H9 (cell line): ENCODE data around the gene PARD3. TPM values are rescaled to one million over a fixed set of nuclear protein-coding genes. Genes with fewer than 3 reads are reported as not detected.

Experiments used
- DNase-seq: peaks from one replicate; pipeline ENCODE4 v3.0.0-alpha.2; 2017
- H2AFZ ChIP-seq: one replicate; pipeline ENCODE4 v1.6.1; 2013; ENCODE audit warnings: mild to moderate bottlenecking, low read length, control low read depth, moderate library complexity
- H2AK5ac ChIP-seq: 2 replicates; pipeline ENCODE4 v1.6.1; 2013; ENCODE audit warnings: low read length, control low read depth, mixed read lengths; ENCODE audit not compliant: insufficient read length
- H2BK120ac ChIP-seq: one replicate; pipeline ENCODE4 v1.6.1; 2013; ENCODE audit warnings: low read depth, mild to moderate bottlenecking, low read length, control low read depth, inconsistent platforms; ENCODE audit not compliant: poor library complexity, severe bottlenecking
- H2BK12ac ChIP-seq: 2 replicates; pipeline ENCODE4 v1.6.1; 2013; ENCODE audit warnings: low read length, control low read depth, mixed read lengths, low read depth; ENCODE audit not compliant: insufficient read length
- H2BK15ac ChIP-seq: 2 replicates; pipeline ENCODE4 v1.6.1; 2013; ENCODE audit warnings: low read depth, low read length, control low read depth
- H2BK20ac ChIP-seq: one replicate; pipeline ENCODE4 v1.6.1; 2013; ENCODE audit warnings: low read depth, mild to moderate bottlenecking, low read length, control low read depth, inconsistent platforms; ENCODE audit not compliant: poor library complexity, severe bottlenecking
- H2BK5ac ChIP-seq: 2 replicates; pipeline ENCODE4 v1.6.1; 2013; ENCODE audit warnings: low read length, control low read depth, mixed read lengths; ENCODE audit not compliant: insufficient read length
- H3K14ac ChIP-seq: 2 replicates; pipeline ENCODE4 v1.6.1; 2013; ENCODE audit warnings: low read length, control low read depth; ENCODE audit not compliant: insufficient read depth
- H3K18ac ChIP-seq: 2 replicates; pipeline ENCODE4 v1.6.1; 2013; ENCODE audit warnings: low read depth, mild to moderate bottlenecking, mixed read lengths, low read length, control low read depth; ENCODE audit not compliant: insufficient read length
- H3K23ac ChIP-seq: 2 replicates; pipeline ENCODE4 v1.6.1; 2013; ENCODE audit warnings: low read length, control low read depth, mixed read lengths, low read depth; ENCODE audit not compliant: insufficient read length
- H3K23me2 ChIP-seq: 2 replicates; pipeline ENCODE4 v1.6.1; 2013; ENCODE audit warnings: low read depth, mild to moderate bottlenecking, mixed read lengths, low read length, control low read depth; ENCODE audit not compliant: insufficient read length, poor library complexity, severe bottlenecking
- H3K27ac ChIP-seq: 2 replicates; pipeline ENCODE4 v1.5.1; 2013; ENCODE audit warnings: low read length, control low read depth, mixed read lengths, low read depth; ENCODE audit not compliant: insufficient read length
- H3K27me3 ChIP-seq: 2 replicates; pipeline ENCODE4 v1.6.1; 2013; ENCODE audit warnings: low read length, control low read depth, inconsistent platforms; ENCODE audit not compliant: insufficient read depth
- H3K4ac ChIP-seq: 2 replicates; pipeline ENCODE4 v1.6.1; 2013; ENCODE audit warnings: low read depth, mild to moderate bottlenecking, control low read depth, inconsistent platforms, low read length, moderate library complexity
- H3K4me1 ChIP-seq: 2 replicates; pipeline ENCODE4 v1.6.1; 2013; ENCODE audit warnings: low read length, control low read depth, inconsistent platforms; ENCODE audit not compliant: insufficient read depth
- H3K4me2 ChIP-seq: 2 replicates; pipeline ENCODE4 v1.6.1; 2013; ENCODE audit warnings: low read length, control low read depth, mixed read lengths; ENCODE audit not compliant: insufficient read length, insufficient read depth
- H3K56ac ChIP-seq: 2 replicates; pipeline ENCODE4 v1.6.1; 2013; ENCODE audit warnings: low read depth, mild to moderate bottlenecking, mixed read lengths, low read length, control low read depth; ENCODE audit not compliant: insufficient read length
- H3K79me1 ChIP-seq: 2 replicates; pipeline ENCODE4 v1.6.1; 2013; ENCODE audit warnings: low read depth, mild to moderate bottlenecking, moderate library complexity, low read length, control low read depth, inconsistent platforms; ENCODE audit not compliant: insufficient read depth, poor library complexity, severe bottlenecking
- H3K79me2 ChIP-seq: 2 replicates; pipeline ENCODE4 v1.6.1; 2013; ENCODE audit warnings: low read length, control low read depth, inconsistent platforms; ENCODE audit not compliant: insufficient read depth
- H3K9ac ChIP-seq: 2 replicates; pipeline ENCODE4 v1.6.1; 2013; ENCODE audit warnings: low read length, control low read depth, mixed read lengths; ENCODE audit not compliant: insufficient read length; ENCODE audit errors: extremely low read depth
- H3K9me3 ChIP-seq: one replicate; pipeline ENCODE4 v1.6.1; 2013; ENCODE audit warnings: low read depth, low read length, inconsistent platforms; ENCODE audit not compliant: control insufficient read depth
- H3T11ph ChIP-seq: one replicate; pipeline ENCODE4 v1.6.1; 2013; ENCODE audit warnings: mild to moderate bottlenecking, low read length, control low read depth, inconsistent platforms
- H4K20me1 ChIP-seq: one replicate; pipeline ENCODE4 v1.6.1; 2013; ENCODE audit not compliant: control insufficient read depth, insufficient read length, insufficient read depth
- H4K5ac ChIP-seq: 2 replicates; pipeline ENCODE4 v1.6.1; 2013; ENCODE audit warnings: low read depth, mild to moderate bottlenecking, mixed read lengths, low read length, control low read depth; ENCODE audit not compliant: insufficient read length
- H4K8ac ChIP-seq: replicated peaks from 2 replicates; pipeline ENCODE4 v1.6.1; 2013; ENCODE audit warnings: low read length, control low read depth, mixed read lengths, low read depth; ENCODE audit not compliant: insufficient read length
- H4K91ac ChIP-seq: 2 replicates; pipeline ENCODE4 v1.6.1; 2013; ENCODE audit warnings: low read depth, mild to moderate bottlenecking, moderate library complexity, mixed read lengths, low read length, control low read depth; ENCODE audit not compliant: insufficient read length
- H3K27ac Mint-ChIP-seq, 3 experiments: 2 replicates in 2 of 3; 3 replicates in 1 of 3; pipeline ENCODE4 v1.8.0; 2020 to 2021; ENCODE audit warnings: mixed read lengths in 3 of 3, mild to moderate bottlenecking in 1 of 3, moderate library complexity in 1 of 3
- H3K27me3 Mint-ChIP-seq: 2 replicates; pipeline ENCODE4 v1.8.0; 2021; ENCODE audit warnings: low read depth, mild to moderate bottlenecking, moderate library complexity, mixed read lengths
- H3K36me3 Mint-ChIP-seq, 3 experiments: 2 replicates in 2 of 3; 3 replicates in 1 of 3; pipeline ENCODE4 v1.8.0; 2020 to 2021; ENCODE audit warnings: low read depth in 3 of 3, mixed read lengths in 3 of 3; ENCODE audit not compliant: insufficient read depth in 1 of 3
- H3K4me1 Mint-ChIP-seq, 2 experiments: 2 replicates each; pipeline ENCODE4 v1.8.0; 2020; ENCODE audit warnings: mixed read lengths in 2 of 2
- H3K4me3 Mint-ChIP-seq, 2 experiments: 2 replicates in 1 of 2; 3 replicates in 1 of 2; pipeline ENCODE4 v1.8.0; 2020 to 2021; ENCODE audit warnings: mild to moderate bottlenecking in 2 of 2, mixed read lengths in 2 of 2, moderate library complexity in 1 of 2
- H3K9me3 Mint-ChIP-seq, 2 experiments: 2 replicates in 1 of 2; 3 replicates in 1 of 2; pipeline ENCODE4 v1.8.0; 2020; ENCODE audit warnings: mild to moderate bottlenecking in 2 of 2, mixed read lengths in 2 of 2, moderate library complexity in 1 of 2
- CTCF ChIP-seq: fragments of 200-600 bp; sonication (generic); conservative IDR thresholded peaks from 3 replicates; pipeline ENCODE4 v1.8.0; 2021; ENCODE audit warnings: antibody characterized with exemption, mild to moderate bottlenecking
- WGBS: extraction: QIAGEN DNeasy Blood & Tissue Kit; methylation state at CpG from one replicate; pipeline ENCODE4 v1.1.7; 2013; ENCODE audit warnings: missing lambda C conversion rate, low lambda C conversion rate, mixed read lengths; ENCODE audit not compliant: insufficient read length; ENCODE audit errors: extremely low coverage; 5-methylcytosine and 5-hydroxymethylcytosine counted together
- total RNA-seq: library from RNA; stranded (reverse); gene quantifications from 2 replicates; pipeline ENCODE4 v1.2.1, GENCODE V29; 2021

The PARD3 gene
- total RNA-seq, 1 experiment from 2014 or later, result 44.7 TPM

GRCh38 chr10:34280599-34281374 is 534.3 kb downstream of the PARD3 start:
- no peak overlapping the region for H2AFZ ChIP-seq

More at GRCh38 chr10:34280599-34281374, 534.3 kb downstream of the PARD3 start:
- Histone ChIP-seq H2BK5ac (no peak overlapping the region), H3K4me2 (no peak overlapping the region), H2BK15ac (no peak overlapping the region), H3K18ac (no peak overlapping the region), H3K9me3 (no peaks in the 10 kb centered on the region), H3K27ac (no peak overlapping the region), H4K5ac (no peak overlapping the region), H4K8ac (no peak overlapping the region), H3K4me1 (no peaks in the 10 kb centered on the region), H3K27me3 (no peaks in the 10 kb centered on the region), H3K56ac (no peak overlapping the region), H2BK12ac (no peak overlapping the region), H3K23me2 (no peaks in the 10 kb centered on the region), H4K20me1 (no peaks in the 10 kb centered on the region), H3K14ac (no peak overlapping the region), H3K4ac (no peak overlapping the region), H3K23ac (no peak overlapping the region), H3T11ph (no peak overlapping the region), H4K91ac (no peak overlapping the region), H3K79me2 (no peaks in the 10 kb centered on the region), H2AK5ac (no peak overlapping the region), H2BK120ac (no peak overlapping the region), H2BK20ac (no peak overlapping the region), H3K9ac (no peak overlapping the region), H3K79me1 (no peaks in the 10 kb centered on the region)
- no peaks in the 10 kb centered on the region for H3K9me3 Mint-ChIP-seq
- WGBS, result no CpG with 5 or more reads among the region's 11 CpGs
- peaks cover 9 to 13% of the 10 kb centered on the region in 2 experiments for H3K4me1 Mint-ChIP-seq
- 0 out of 7 replicates have a peak overlapping the region, but pooled peaks of 1 of the 3 experiments have one; percentile 39 for H3K27ac Mint-ChIP-seq
- peak; percentile 43 for DNase-seq
- no peaks in the 10 kb centered on the region for H3K36me3 Mint-ChIP-seq
- H3K4me3 Mint-ChIP-seq, result no peak overlapping the region
- peak; percentile 61 for TF ChIP-seq CTCF
- H3K27me3 Mint-ChIP-seq, result no peaks in the 10 kb centered on the region
